ENCODE results near the gene ECE2.

The ECE2 gene

DNA sequence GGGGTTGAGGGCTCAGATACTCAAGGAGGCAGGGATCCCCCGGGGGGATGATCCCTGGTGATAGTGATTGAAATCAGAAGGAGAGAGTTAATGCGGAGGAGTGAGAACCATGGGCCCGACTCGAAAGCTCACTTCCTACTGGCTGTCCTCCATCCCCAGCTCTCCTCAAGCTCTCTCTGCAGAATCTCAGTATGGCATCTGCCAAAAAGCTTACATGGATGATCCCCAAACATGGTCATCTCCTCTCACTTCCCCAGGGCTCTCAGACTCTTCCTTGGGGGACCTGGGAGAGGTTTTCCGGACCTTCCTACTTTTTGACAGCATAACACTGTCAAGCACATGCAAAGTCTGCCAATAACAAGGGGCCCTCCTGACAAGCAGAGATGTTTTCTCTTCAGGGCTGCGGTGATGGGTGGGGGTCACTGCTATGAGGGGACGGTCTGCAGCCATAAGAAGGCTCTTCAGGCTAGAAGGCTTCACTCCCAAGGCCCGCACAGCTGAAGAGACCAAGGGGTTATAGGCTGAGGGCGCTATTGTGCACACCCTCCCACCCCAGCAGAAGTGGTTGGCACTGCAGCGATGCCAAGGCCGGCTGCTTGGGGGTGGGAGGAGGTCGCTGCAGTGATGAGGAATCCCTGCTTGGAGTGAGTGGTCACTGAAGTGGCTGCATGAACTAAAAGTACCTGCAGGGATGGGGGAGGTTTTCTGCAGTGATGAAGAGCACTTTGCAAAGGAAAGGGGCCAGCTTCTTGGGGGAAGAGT lies 47.3 kb upstream of the ECE2 start:
- Histone ChIP-seq H3K9me3 (ENCODE audit: control insufficient read depth, insufficient read depth, low read depth, low read length) (no peaks in the 10 kb centered on the region), H3K4me3 (ENCODE audit: low read depth, low read length) (no peak overlapping the region; the same call in 1 of the 2 replicates), H3K4me1 (ENCODE audit: control insufficient read depth, insufficient read depth, low read length) (no peaks in the 10 kb centered on the region), H3K36me3 (ENCODE audit: control insufficient read depth in 2 of 2, insufficient read depth in 1 of 2, low read length in 2 of 2) (no peaks in the 10 kb centered on the region), H3K27ac (ENCODE audit: extremely low read depth, low read depth, low read length) (no peak overlapping the region)
- POLR2A ChIA-PET: interaction anchor here (0.7 to 2.0 kb wide), 2 partner anchors 43 to 94 kb away, joined by 3 to 4 read pairs; partner anchors contain the start of genes ABCF3 and EIF2B5
- CTCF ChIA-PET: interaction anchor here (0.6 to 4.4 kb wide), 20 partner anchors 9 to 287 kb away, joined by 3 to 66 read pairs (median 4); no protein-coding TSS in a partner anchor
- TF ChIP-seq ZNF341 (tag by site-specific recombination; IDR thresholded peaks at IDR 0.05; ENCODE audit: low read depth): peak; percentile 44; the same call in 1 of the 2 replicates
- TF ChIP-seq ZNF280C (tag by site-specific recombination; IDR thresholded peaks at IDR 0.05): no peak

DNA sequence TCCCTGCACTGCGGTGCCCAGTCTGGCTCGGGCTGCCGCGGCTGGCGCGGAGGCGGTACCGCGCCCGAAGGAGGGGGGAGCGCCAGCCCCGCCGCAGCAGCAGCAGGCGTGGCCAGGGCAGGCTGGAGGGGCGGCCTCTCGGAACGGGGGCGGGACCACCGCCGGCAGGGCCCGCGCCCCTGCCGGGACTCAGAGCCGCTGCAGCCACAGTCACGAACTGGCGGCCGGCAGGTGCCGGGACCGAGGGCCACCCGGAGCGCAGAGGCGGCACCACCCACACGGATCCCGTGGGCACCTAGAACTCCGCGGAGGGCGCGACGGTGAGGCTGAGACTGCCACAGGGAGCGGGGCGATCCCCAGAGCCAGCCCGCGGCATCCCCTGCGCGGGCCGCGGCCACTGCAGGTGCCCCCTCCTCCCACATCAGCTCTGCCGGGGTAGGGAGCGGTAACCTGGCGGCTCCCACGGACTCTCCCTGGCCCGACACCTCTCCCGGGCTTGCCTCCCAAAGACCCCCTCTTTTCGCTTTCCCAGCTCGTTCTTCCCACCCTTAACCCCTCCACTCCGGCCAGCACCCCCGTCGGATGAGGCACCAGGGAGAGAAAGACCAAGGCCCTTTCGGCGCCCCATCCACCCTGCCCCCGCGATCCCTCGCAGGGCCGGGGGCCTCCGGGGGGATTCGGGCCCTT lies 46.3 kb upstream of the ECE2 start, which contains the start of gene VWA5B2:
Gene VWA5B2, plus strand, starts transcription at position 192 of the 687 bp plus-strand sequence. CDS start 944 bp downstream, outside the sequence.
- POLR2A ChIA-PET: interaction anchor here (2.0 kb wide), 1 partner anchor 44 kb away, joined by 4 read pairs; the partner anchor contains the start of gene ABCF3
- Histone ChIP-seq H3K9me3 (ENCODE audit: control insufficient read depth, insufficient read depth, low read depth, low read length) (no peaks in the 10 kb centered on the region), H3K4me3 (ENCODE audit: low read depth, low read length) (peak within 1 kb of the TSS; percentile 70), H3K36me3 (ENCODE audit: control insufficient read depth in 2 of 2, insufficient read depth in 1 of 2, low read length in 2 of 2) (no peaks in the 10 kb centered on the region), H3K4me1 (ENCODE audit: control insufficient read depth, insufficient read depth, low read length) (no peaks in the 10 kb centered on the region), H3K27ac (ENCODE audit: extremely low read depth, low read depth, low read length) (no peak within 1 kb of the TSS)
- CTCF ChIA-PET: interaction anchor here (0.6 to 4.4 kb wide), 6 partner anchors 10 to 65 kb away, joined by 3 to 66 read pairs (median 5); partner anchors contain the start of gene CAMK2N2
- TF ChIP-seq ZXDB (tag by site-specific recombination; IDR thresholded peaks at IDR 0.05) (0 out of 2 replicates have a peak, but pooled peaks have one; percentile 53), ZNF692 (tag by site-specific recombination; IDR thresholded peaks at IDR 0.05) (0 out of 2 replicates have a peak, but pooled peaks have one; percentile 42), KLF9 (tag by site-specific recombination; IDR thresholded peaks at IDR 0.05; ENCODE audit: low read depth) (peak; percentile 55; the same call in 1 of the 2 replicates), HIC1 (tag by site-specific recombination; IDR thresholded peaks at IDR 0.05) (peak; percentile 67; the same call in 1 of the 2 replicates), GLIS1 (tag by site-specific recombination; IDR thresholded peaks at IDR 0.05) (peak; percentile 88), ZNF777 (tag by site-specific recombination; IDR thresholded peaks at IDR 0.05; ENCODE audit: borderline replicate concordance) (peak; percentile 64; the same call in 1 of the 2 replicates), ZNF214 (tag by site-specific recombination; IDR thresholded peaks at IDR 0.05; ENCODE audit: borderline replicate concordance) (no peak), ZNF416 (tag by site-specific recombination; IDR thresholded peaks at IDR 0.05) (no peak), ZBTB20 (tag by site-specific recombination; IDR thresholded peaks at IDR 0.05) (peak; percentile 45; the same call in 1 of the 2 replicates), HOXA7 (CRISPR knock-in tag; IDR thresholded peaks at IDR 0.05; ENCODE audit: borderline replicate concordance) (no peak), KLF1 (tag by site-specific recombination; IDR thresholded peaks at IDR 0.05) (no peak), ZEB2 (tag by site-specific recombination; IDR thresholded peaks at IDR 0.05) (peak; percentile 64), ZBTB7A (tag by site-specific recombination; IDR thresholded peaks at IDR 0.05; ENCODE audit: low read depth) (peak; percentile 17; the same call in 1 of the 2 replicates)
- TF ChIP-seq, protein P1, sequence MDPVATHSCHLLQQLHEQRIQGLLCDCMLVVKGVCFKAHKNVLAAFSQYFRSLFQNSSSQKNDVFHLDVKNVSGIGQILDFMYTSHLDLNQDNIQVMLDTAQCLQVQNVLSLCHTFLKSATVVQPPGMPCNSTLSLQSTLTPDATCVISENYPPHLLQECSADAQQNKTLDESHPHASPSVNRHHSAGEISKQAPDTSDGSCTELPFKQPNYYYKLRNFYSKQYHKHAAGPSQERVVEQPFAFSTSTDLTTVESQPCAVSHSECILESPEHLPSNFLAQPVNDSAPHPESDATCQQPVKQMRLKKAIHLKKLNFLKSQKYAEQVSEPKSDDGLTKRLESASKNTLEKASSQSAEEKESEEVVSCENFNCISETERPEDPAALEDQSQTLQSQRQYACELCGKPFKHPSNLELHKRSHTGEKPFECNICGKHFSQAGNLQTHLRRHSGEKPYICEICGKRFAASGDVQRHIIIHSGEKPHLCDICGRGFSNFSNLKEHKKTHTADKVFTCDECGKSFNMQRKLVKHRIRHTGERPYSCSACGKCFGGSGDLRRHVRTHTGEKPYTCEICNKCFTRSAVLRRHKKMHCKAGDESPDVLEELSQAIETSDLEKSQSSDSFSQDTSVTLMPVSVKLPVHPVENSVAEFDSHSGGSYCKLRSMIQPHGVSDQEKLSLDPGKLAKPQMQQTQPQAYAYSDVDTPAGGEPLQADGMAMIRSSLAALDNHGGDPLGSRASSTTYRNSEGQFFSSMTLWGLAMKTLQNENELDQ (tag by site-specific recombination; IDR thresholded peaks at IDR 0.05; ENCODE audit: low read depth): no peak
- TF ChIP-seq, protein P2, sequence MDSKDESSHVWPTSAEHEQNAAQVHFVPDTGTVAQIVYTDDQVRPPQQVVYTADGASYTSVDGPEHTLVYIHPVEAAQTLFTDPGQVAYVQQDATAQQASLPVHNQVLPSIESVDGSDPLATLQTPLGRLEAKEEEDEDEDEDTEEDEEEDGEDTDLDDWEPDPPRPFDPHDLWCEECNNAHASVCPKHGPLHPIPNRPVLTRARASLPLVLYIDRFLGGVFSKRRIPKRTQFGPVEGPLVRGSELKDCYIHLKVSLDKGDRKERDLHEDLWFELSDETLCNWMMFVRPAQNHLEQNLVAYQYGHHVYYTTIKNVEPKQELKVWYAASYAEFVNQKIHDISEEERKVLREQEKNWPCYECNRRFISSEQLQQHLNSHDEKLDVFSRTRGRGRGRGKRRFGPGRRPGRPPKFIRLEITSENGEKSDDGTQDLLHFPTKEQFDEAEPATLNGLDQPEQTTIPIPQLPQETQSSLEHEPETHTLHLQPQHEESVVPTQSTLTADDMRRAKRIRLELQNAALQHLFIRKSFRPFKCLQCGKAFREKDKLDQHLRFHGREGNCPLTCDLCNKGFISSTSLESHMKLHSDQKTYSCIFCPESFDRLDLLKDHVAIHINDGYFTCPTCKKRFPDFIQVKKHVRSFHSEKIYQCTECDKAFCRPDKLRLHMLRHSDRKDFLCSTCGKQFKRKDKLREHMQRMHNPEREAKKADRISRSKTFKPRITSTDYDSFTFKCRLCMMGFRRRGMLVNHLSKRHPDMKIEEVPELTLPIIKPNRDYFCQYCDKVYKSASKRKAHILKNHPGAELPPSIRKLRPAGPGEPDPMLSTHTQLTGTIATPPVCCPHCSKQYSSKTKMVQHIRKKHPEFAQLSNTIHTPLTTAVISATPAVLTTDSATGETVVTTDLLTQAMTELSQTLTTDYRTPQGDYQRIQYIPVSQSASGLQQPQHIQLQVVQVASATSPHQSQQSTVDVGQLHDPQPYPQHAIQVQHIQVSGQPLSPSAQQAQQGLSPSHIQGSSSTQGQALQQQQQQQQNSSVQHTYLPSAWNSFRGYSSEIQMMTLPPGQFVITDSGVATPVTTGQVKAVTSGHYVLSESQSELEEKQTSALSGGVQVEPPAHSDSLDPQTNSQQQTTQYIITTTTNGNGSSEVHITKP (tag by site-specific recombination; IDR thresholded peaks at IDR 0.05): peak; percentile 59; the same call in 1 of the 2 replicates

All from HEK293 (cell line).